Osteocyte (in vitro differentiated cells): ENCODE data around the gene CCNA2. TPM values are rescaled to one million over a fixed set of nuclear protein-coding genes. Genes with fewer than 3 reads are reported as not detected.

Experiments
- DNase-seq: peaks from one replicate; pipeline ENCODE4 v3.0.0; 2021; ENCODE audit warnings: mixed read lengths; ENCODE audit not compliant: unreplicated experiment; ENCODE audit errors: extremely low spot score
- H3K27ac Mint-ChIP-seq: one replicate; pipeline ENCODE4 v1.8.0; 2021; ENCODE audit warnings: mild to moderate bottlenecking, mixed read lengths; ENCODE audit not compliant: unreplicated experiment
- H3K27me3 Mint-ChIP-seq: one replicate; pipeline ENCODE4 v1.8.0; 2021; ENCODE audit warnings: mixed read lengths; ENCODE audit not compliant: unreplicated experiment
- H3K36me3 Mint-ChIP-seq: one replicate; pipeline ENCODE4 v1.8.0; 2021; ENCODE audit warnings: mixed read lengths; ENCODE audit not compliant: unreplicated experiment
- H3K4me1 Mint-ChIP-seq: one replicate; pipeline ENCODE4 v1.8.0; 2021; ENCODE audit warnings: mixed read lengths; ENCODE audit not compliant: unreplicated experiment
- H3K4me3 Mint-ChIP-seq: one replicate; pipeline ENCODE4 v1.8.0; 2021; ENCODE audit warnings: mild to moderate bottlenecking, moderate library complexity, mixed read lengths; ENCODE audit not compliant: unreplicated experiment
- H3K9me3 Mint-ChIP-seq: one replicate; pipeline ENCODE4 v1.8.0; 2021; ENCODE audit warnings: mixed read lengths; ENCODE audit not compliant: unreplicated experiment
- CTCF ChIP-seq: fragments of 200-600 bp; sonication (generic); IDR thresholded peaks from 2 replicates; pipeline ENCODE4 v1.5.0; 2021; ENCODE audit warnings: antibody characterized with exemption, mild to moderate bottlenecking, moderate library complexity
- total RNA-seq: library from RNA; stranded (reverse); gene quantifications from 2 replicates; pipeline ENCODE4 v1.2.1, GENCODE V29; 2021

CCNA2 gene
- total RNA-seq, 1 donor from 2014 or later = 9.6 TPM

- DNase-seq = no peak
- peaks cover 11% of the 10 kb centered on the region for H3K36me3 Mint-ChIP-seq
- H3K9me3 Mint-ChIP-seq = no peaks in the 10 kb centered on the region
- H3K27me3 Mint-ChIP-seq = no peaks in the 10 kb centered on the region
- peak overlapping the region; percentile 90 for H3K4me3 Mint-ChIP-seq
- TF ChIP-seq CTCF = no peak
- H3K4me1 Mint-ChIP-seq = peaks cover 40% of the 10 kb centered on the region
- H3K27ac Mint-ChIP-seq = peak overlapping the region; percentile 89
Observed at GRCh38 chr4:121822047-121822446, 1.6 kb downstream of the CCNA2 start.

- H3K27me3 Mint-ChIP-seq = no peaks in the 10 kb centered on the region
- DNase-seq = no peak
- H3K4me1 Mint-ChIP-seq = peaks cover 40% of the 10 kb centered on the region
- no peak overlapping the region for H3K4me3 Mint-ChIP-seq
- peak overlapping the region; percentile 59 for H3K27ac Mint-ChIP-seq
- H3K9me3 Mint-ChIP-seq = no peaks in the 10 kb centered on the region
- TF ChIP-seq CTCF = no peak
- H3K36me3 Mint-ChIP-seq = peaks cover 20% of the 10 kb centered on the region
Observed at GRCh38 chr4:121819216-121819965, 4.3 kb downstream of the CCNA2 start.

GRCh38 chr4:121818215-121818614 lies 5.5 kb downstream of the CCNA2 start:
- Mint-ChIP-seq H3K27ac (peak overlapping the region; percentile 59), H3K36me3 (peaks cover 24% of the 10 kb centered on the region), H3K9me3 (no peaks in the 10 kb centered on the region), H3K4me3 (no peak overlapping the region), H3K27me3 (no peaks in the 10 kb centered on the region), H3K4me1 (peaks cover 38% of the 10 kb centered on the region)
- no peak for DNase-seq
- no peak for TF ChIP-seq CTCF

GRCh38 chr4:121817701-121818100 lies 6.0 kb downstream of the CCNA2 start:
- no peak for DNase-seq
- H3K4me3 Mint-ChIP-seq = no peak overlapping the region
- peaks cover 27% of the 10 kb centered on the region for H3K36me3 Mint-ChIP-seq
- TF ChIP-seq CTCF = no peak
- H3K4me1 Mint-ChIP-seq = peaks cover 35% of the 10 kb centered on the region
- no peaks in the 10 kb centered on the region for H3K27me3 Mint-ChIP-seq
- H3K9me3 Mint-ChIP-seq = no peaks in the 10 kb centered on the region
- no peak overlapping the region for H3K27ac Mint-ChIP-seq

GRCh38 chr4:121817006-121817405 lies 6.7 kb downstream of the CCNA2 start:
- Mint-ChIP-seq H3K27ac (no peak overlapping the region), H3K4me1 (peaks cover 28% of the 10 kb centered on the region), H3K9me3 (no peaks in the 10 kb centered on the region), H3K36me3 (peaks cover 28% of the 10 kb centered on the region), H3K4me3 (no peak overlapping the region), H3K27me3 (no peaks in the 10 kb centered on the region)
- no peak for TF ChIP-seq CTCF
- no peak for DNase-seq
